Ishikawa (cell line): ENCODE data around the gene ERN1.

Source experiments
- CEBPB ChIP-seq: IDR thresholded peaks from 2 replicates; pipeline ENCODE4 v1.6.1; 2012
- CREB1 ChIP-seq: IDR thresholded peaks from 2 replicates; pipeline ENCODE4 v1.6.1; 2012; ENCODE audit warnings: low read depth
- EGR1 ChIP-seq: IDR thresholded peaks from 2 replicates; pipeline ENCODE4 v1.6.1; 2012
- EP300 ChIP-seq: IDR thresholded peaks from 2 replicates; pipeline ENCODE4 v1.6.1; 2012; ENCODE audit warnings: borderline replicate concordance
- FOXM1 ChIP-seq: IDR thresholded peaks from 2 replicates; pipeline ENCODE4 v1.6.1; 2012; ENCODE audit warnings: low read depth, borderline replicate concordance
- NFIC ChIP-seq: IDR thresholded peaks from 2 replicates; pipeline ENCODE4 v1.6.1; 2012
- RAD21 ChIP-seq: IDR thresholded peaks from 2 replicates; pipeline ENCODE4 v1.6.1; 2012; ENCODE audit warnings: low read depth
- TAF1 ChIP-seq: IDR thresholded peaks from 2 replicates; pipeline ENCODE4 v1.6.1; 2012; ENCODE audit warnings: low read depth, mild to moderate bottlenecking
- TCF12 ChIP-seq: IDR thresholded peaks from 2 replicates; pipeline ENCODE4 v1.6.1; 2012; ENCODE audit warnings: low read depth
- TEAD4 ChIP-seq: IDR thresholded peaks from 2 replicates; pipeline ENCODE4 v1.6.1; 2012
- YY1 ChIP-seq: IDR thresholded peaks from 2 replicates; pipeline ENCODE4 v1.6.1; 2012; ENCODE audit warnings: low read depth
- ZBTB7A ChIP-seq: IDR thresholded peaks from 2 replicates; pipeline ENCODE4 v1.6.1; 2012; ENCODE audit warnings: low read depth
- TF ChIP-seq, protein P1 (sequence below): IDR thresholded peaks from 2 replicates; pipeline ENCODE4 v1.6.1; 2012
- TF ChIP-seq, protein P2 (sequence below): IDR thresholded peaks from 2 replicates; pipeline ENCODE4 v1.6.1; 2012
- TF ChIP-seq, protein P3 (sequence below): IDR thresholded peaks from 2 replicates; pipeline ENCODE4 v1.6.1; 2012; ENCODE audit warnings: low read depth, mild to moderate bottlenecking

Gene ERN1

DNA sequence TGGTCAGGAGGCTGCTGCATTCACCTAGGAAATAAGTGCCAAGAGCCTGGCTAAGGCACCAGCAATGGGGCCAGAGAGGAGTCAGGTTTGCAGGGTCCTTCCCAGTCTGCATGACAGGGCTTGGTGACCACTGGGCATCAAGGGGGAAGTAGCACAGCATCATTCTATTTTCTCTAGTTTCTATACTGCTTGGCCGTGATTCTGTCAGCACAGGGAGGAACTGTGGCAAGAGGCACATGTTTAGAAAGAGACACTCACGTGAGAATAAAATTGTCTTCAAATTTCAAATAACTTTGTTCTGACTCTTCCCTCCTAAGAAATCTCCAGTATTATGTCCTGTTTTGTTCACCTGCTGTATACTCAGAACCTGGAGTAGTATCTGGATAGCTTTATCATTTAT is 37.8 kb downstream of the ERN1 start:
- TF ChIP-seq, protein P1, sequence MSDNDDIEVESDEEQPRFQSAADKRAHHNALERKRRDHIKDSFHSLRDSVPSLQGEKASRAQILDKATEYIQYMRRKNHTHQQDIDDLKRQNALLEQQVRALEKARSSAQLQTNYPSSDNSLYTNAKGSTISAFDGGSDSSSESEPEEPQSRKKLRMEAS: no peak
- no peak for TF ChIP-seq YY1
- no peak for TF ChIP-seq TEAD4
- TF ChIP-seq ZBTB7A: no peak
- TF ChIP-seq EP300: no peak
- no peak for TF ChIP-seq FOXM1
- TF ChIP-seq TAF1: no peak
- TF ChIP-seq CREB1: no peak
- TF ChIP-seq, protein P2, sequence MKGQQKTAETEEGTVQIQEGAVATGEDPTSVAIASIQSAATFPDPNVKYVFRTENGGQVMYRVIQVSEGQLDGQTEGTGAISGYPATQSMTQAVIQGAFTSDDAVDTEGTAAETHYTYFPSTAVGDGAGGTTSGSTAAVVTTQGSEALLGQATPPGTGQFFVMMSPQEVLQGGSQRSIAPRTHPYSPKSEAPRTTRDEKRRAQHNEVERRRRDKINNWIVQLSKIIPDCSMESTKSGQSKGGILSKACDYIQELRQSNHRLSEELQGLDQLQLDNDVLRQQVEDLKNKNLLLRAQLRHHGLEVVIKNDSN: no peak
- TF ChIP-seq CEBPB: no peak
- TF ChIP-seq NFIC: no peak
- TF ChIP-seq, protein P3, sequence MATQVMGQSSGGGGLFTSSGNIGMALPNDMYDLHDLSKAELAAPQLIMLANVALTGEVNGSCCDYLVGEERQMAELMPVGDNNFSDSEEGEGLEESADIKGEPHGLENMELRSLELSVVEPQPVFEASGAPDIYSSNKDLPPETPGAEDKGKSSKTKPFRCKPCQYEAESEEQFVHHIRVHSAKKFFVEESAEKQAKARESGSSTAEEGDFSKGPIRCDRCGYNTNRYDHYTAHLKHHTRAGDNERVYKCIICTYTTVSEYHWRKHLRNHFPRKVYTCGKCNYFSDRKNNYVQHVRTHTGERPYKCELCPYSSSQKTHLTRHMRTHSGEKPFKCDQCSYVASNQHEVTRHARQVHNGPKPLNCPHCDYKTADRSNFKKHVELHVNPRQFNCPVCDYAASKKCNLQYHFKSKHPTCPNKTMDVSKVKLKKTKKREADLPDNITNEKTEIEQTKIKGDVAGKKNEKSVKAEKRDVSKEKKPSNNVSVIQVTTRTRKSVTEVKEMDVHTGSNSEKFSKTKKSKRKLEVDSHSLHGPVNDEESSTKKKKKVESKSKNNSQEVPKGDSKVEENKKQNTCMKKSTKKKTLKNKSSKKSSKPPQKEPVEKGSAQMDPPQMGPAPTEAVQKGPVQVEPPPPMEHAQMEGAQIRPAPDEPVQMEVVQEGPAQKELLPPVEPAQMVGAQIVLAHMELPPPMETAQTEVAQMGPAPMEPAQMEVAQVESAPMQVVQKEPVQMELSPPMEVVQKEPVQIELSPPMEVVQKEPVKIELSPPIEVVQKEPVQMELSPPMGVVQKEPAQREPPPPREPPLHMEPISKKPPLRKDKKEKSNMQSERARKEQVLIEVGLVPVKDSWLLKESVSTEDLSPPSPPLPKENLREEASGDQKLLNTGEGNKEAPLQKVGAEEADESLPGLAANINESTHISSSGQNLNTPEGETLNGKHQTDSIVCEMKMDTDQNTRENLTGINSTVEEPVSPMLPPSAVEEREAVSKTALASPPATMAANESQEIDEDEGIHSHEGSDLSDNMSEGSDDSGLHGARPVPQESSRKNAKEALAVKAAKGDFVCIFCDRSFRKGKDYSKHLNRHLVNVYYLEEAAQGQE: no peak
- no peak for TF ChIP-seq RAD21
- no peak for TF ChIP-seq TCF12

DNA sequence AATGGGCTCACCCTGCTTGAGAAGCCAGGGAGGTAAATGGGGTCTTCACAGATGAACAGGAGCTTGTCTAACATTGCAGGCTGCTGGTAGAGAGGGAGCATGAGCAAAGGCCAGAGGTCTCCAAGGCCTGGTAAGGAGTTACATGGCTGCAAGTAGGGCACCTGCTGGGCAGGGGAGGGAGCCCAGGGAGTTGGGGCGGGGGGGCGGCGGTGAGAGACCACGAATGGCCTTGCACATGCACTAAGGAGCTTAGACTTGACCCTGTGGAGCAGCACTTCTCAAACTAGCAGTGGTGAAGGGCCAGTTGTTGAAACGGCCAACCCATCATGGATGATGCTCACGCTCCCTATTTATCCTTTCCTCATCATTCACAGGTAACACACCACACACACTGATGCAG is 38.4 kb downstream of the ERN1 start:
- TF ChIP-seq NFIC (no peak), YY1 (no peak), CREB1 (no peak), FOXM1 (no peak), RAD21 (no peak), ZBTB7A (no peak)
- TF ChIP-seq, protein P1: no peak
- TF ChIP-seq, protein P2: no peak

DNA sequence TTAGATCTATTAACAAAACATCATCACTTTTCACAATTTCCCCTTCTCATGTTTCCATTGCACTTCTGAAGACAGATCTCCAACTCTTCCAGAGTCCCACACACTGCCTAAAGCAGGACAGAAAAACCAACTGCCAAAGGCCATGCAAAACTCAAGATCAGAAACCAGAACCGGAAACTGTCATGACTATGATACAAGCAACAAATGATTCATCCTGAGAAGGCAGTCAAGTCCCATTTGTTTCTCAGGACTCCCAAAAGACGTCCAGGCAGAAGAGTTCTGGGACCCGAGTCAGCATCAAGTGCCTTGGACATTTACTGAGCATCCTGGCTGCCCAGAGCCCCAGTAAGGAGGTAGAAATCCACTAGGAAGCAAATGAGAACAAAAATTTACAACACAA is 38.8 kb downstream of the ERN1 start:
- TF ChIP-seq, protein P1: no peak
- TF ChIP-seq RAD21: no peak

DNA sequence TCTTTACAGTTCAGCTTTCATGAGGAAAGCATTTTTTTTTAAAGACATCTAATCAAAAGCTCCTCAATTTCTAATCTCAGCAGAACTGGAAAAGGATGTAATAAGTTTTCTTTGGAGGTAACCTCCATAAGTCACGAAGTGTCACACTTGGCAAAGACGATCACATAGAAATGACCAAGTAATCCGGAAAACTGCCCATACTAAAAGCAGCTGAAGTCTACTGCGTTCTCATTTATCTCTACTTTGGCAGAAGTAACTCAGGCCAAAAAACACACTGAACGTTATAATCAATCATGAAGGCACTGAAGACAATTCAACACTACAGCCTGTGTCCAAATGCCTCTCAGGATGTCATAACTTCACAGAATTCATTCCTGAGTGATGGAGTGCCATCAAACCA is 39.8 kb downstream of the ERN1 start:
- TF ChIP-seq RAD21 (no peak), ZBTB7A (no peak), TAF1 (no peak), TEAD4 (no peak), TCF12 (no peak), FOXM1 (no peak), CREB1 (no peak), CEBPB (no peak), NFIC (no peak), EGR1 (no peak), YY1 (no peak), EP300 (no peak)
- TF ChIP-seq, protein P3: no peak
- TF ChIP-seq, protein P1: no peak
- TF ChIP-seq, protein P2: no peak

DNA sequence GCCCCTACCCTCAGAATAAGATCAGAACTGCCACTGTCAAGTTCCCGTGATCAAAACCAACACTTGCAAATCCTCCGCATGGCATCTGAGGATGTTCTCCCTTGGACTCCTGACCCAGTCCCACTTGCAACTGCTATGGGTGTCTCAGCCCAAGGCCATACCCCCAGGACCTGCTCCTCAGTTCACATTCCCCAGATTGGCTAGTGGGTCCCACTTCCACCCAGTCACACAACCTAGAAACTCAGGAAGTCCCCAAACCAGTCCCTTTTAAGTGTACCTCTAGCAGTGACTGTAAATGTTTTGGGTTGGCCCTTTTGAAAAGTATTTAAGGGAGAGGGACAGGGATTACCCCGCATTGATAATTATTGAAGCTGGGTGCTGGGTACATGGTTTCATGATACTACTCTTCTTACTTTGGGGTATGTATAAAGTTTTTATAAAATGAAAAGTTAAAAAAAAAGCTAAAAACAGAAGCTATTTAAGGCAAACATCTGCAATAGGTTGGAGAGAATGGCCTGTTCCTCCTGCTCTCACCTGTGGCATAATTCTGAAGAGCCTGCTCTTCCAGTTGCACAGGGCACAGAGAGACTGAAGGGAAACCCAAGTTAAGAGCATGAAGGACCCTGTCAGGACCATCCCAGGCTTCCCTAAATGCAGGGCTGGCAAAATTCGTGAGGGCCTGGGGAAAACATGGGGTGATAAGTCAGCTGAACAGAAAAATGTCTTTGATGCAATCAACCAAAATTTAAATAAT is 42.5 kb downstream of the ERN1 start:
- no peak for TF ChIP-seq CREB1

DNA sequence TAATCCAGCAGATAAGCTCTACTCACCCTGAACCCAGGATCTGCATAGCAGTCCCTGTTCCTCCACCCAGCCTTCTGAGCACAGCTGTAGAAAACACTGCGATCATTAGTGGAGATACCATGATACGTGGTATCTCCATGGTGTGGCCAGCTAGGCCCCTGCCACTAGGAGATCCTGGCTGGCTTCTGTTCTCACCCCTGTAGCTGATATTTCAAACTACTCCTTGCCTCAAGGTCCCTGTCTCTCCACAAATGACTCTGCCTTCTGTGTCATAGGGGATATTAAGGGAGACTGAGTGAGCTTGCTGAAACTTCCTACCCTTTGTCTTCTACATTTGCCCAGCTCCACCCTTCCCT is 44.3 kb downstream of the ERN1 start:
- TF ChIP-seq FOXM1 (no peak), CREB1 (no peak), YY1 (no peak), ZBTB7A (no peak), CEBPB (no peak), RAD21 (no peak), NFIC (no peak)
- TF ChIP-seq, protein P3: no peak
